GM21528 (cell line): ENCODE results near the gene ACTN3.
A peak's percentile ranks its signal among the peaks of the same experiment; 100 is the strongest.
"Not testable (repeated sequence)": the region's sequence is repeated elsewhere in the genome, so short reads cannot be mapped to it uniquely, and the experiment has no call there.

Experiments
- ATAC-seq: cut with Tn5 transposase; IDR thresholded peaks from one replicate; pipeline ENCODE4 v1.9.1; 2021; ENCODE audit warnings: mild to moderate bottlenecking, moderate library complexity; ENCODE audit not compliant: unreplicated experiment, low FRiP score

Gene ACTN3

GRCh38 chr11:66592457-66593302 is 46.0 kb downstream of the ACTN3 start, which contains the start of the genes CCDC87 and CCS:
Gene CCDC87, minus strand, starts transcription at chr11:66593063. Its CDS starts 48 bp downstream, at chr11:66593015.
Gene CCS, plus strand, starts transcription at chr11:66593185. Its CDS starts 77 bp downstream, at chr11:66593262.
- peak; percentile 86 for ATAC-seq

GRCh38 chr11:66593303-66593635 is 46.6 kb downstream of the ACTN3 start:
- ATAC-seq: no peak

DNA sequence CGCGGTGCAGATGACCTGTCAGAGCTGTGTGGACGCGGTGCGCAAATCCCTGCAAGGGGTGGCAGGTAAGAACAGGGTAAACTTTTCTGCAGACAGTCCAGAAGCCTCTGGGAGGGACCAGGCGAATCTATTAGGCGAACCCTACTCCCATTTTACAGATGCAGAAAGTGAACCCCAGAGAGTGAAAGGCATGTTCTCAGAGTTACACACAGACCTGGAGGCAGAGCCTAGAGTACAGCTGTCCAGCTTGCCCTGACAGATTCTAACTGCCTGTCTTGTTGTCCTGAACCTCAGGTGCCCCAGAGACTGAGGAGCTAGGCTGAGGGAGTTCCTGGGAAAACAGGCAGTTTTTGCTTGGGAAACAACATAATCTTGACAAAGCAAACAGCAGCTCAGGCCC is 46.9 kb downstream of the ACTN3 start:
- no peak for ATAC-seq

DNA sequence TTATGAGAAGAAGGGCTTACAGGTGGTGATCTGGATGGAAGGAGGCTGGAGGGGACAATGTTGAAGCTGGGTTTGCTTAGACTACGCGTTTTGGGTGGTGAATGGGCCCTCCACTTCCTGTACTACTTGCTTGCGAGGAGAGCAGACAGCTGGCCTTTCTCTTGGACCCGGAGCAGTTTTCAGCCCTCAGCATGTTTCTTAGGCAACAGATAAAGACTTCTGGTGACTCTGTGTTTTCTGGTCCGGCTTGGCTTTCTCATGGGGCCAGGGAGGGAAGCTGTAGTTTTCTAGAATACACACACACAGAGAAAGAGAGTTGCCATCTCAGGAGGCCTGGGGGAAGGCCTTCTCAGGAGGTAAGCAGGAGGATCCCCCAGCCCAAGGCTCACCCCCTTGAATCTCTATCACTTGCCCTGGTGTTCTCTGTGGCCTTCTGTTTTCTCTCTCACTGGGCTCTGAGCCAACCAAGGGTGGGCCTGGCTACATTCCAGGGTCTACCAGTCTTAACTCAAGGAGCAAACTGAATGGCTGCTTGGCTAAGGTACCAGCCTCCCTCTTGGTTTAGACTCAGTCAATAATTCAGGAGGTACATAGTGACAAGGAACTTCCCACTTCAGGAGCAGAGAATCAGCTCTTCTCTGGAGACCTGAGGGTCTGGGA is 48.7 kb downstream of the ACTN3 start:
- ATAC-seq: no peak

- ATAC-seq: no peak
Observed at GRCh38 chr11:66598993-66599392, 52.3 kb downstream of the ACTN3 start.

DNA sequence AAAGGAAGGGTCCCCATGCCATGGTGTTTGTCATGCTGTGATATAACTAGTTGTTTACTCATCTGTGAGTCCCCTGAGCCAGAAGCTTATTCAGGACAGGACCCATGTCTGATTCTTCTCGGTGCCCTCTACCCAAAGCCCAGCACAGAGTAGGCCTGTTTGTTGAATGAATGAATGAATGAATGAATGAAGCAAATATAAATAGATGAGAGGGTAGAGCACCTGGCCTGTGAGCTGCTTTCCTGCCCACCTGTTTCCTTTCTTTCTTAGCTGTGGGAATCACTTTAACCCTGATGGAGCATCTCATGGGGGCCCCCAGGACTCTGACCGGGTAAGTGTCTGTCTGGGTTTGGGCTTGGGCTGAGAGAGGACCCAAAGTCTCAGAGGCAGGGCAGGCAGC is 53.5 kb downstream of the ACTN3 start:
- ATAC-seq: no peak

- ATAC-seq: no peak
Observed at GRCh38 chr11:66600631-66601233, 54.0 kb downstream of the ACTN3 start.

DNA sequence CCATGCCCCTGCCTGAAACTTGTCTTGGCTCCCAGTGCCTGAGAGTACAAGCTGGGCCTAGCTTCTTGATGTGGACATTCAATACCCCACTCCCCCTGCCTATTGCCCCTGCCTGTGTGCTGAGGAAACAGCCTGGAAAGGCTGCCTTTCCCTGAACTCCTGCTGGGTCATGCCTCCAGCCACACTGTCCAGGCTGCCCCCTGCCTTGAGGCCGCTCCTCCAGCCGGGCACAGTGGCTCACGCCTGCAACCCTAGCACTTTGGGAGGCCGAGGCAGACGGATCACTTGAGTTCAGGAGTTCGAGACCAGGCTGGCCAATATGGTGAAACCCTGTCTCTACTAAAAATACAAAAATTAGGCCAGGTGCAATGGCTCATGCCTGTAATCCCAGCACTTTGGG is 56.4 kb downstream of the ACTN3 start:
- no peak for ATAC-seq

DNA sequence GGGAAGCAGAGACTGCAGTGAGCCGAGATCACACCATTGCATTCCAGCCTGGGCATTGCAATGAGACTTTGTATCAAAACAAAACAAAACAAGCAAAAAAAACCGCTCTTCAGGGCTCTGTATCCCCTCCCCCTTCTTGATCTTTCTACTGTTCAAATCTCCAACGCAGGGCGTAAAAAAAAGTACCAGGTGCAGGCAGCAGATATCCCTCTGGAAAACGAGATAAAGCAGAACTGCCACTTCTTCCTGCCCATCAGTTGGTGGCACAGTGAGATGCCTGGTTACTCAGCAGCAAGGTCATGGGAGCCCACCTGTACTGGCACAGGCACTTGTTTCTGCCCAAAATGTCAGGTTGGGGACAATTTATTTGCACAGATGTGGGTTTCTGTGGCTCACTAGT is 57.5 kb downstream of the ACTN3 start:
- ATAC-seq: no peak

DNA sequence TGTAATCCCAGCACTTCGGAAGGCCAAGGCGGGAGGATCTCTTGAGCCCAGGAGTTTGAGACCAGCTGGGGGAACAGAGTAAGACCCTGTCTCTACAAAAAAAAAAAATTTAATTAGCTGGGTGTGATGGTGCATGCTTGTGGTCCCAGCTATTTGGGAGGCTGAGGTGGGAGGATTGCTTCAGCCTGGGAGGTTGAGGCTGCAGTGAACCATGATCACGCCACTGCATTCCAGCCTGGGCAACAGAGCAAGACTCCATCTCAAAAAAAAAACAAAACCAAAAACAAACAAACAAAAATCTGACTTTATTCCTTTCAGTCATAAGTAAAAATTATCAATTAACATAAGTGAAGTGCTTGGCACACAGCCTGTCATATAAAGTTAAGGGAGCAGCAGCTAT is 59.9 kb downstream of the ACTN3 start:
- ATAC-seq: not testable (repeated sequence)

DNA sequence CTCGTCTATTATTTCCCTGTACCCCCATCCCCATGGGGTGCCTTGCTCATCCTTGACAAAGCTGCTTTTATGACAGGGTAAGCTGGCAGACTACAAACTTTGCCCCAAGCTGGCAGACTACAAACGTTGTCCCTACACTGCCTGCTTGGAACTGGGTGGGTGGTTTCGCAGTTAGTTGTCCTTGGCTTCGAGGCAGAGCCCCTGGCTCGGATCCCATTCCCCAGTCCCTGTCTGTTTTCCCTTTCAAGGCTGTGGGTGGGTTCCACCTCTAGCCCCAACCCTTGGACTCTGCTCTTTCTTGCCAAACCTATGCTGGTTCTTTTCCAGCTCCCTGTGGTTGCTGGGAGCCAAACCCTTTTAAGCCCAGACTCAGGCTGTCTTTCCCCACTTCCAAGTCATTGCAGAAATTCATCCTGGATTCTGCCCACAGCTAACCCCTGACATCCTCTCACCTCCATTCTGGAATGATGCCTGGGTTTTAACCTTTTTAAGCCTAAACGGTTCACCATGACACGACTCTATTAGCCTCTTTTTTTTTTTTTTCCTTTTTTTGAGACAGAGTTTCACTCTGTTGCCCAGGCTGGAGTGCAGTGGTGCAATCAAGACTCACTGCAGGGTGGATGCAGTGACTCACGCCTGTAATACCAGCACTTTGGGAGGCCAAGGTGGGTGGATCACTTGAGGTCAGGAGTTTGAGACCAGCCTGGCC is 60.6 kb downstream of the ACTN3 start:
- ATAC-seq: no peak

DNA sequence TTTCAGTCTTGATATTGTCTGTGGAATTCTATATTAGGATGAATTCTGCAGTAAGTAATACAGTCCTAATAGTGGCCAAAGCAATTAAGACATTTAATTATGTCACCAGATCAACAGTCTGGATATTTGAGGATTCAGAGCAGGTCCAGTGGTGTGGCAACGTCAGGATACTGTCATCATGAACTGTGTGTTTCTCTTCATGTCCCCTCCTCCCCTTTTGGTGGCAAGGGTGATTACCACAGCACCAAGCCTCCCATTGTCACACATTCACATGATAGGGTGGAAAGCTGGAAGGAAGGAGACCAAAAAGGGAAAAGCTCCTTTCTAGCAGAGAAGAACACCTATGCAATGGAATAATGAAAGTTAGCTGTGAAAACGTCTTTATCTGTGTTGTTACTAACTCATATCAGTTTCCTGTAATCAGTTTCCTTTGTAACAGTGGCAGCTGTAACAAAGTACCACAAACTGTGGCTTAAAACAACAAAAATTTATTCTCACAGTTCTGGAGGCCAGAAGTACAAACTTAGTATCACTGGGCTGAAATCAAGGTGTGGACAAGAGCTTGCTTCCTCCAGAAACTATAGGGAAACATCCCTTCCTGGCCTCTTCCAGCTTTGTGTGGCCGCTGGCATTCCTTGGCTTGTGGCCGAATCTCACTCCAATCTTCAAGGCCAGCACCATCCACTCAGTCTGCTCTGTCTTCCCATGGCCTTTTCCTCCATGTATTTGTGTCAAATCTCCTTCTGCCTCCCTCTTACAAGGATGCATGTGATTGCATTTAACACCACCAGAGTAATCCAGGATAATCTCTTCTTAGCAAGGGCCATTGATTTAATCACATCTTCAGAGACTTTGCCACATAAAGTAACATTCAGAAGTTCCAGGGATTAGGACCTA is 63.3 kb downstream of the ACTN3 start:
- no peak for ATAC-seq

DNA sequence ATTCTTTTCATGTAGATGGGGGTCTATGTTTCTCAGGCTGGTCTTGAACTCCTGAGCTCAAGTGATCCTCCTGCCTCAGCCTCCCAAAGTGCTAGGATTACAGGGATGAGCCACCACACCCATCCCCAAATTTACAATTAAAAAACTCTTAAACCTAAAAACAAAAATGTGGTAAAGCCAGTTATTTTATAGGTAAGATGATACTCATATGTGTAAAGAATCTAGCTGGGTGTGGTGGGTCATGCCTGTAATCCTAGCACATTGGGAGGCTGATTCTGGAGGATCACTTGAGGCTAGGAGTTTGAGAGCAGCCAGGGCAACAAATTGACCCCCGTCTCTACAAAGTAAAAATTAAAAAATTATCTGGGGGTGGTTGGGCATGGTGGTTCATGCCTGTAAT is 65.8 kb downstream of the ACTN3 start:
- ATAC-seq: no peak
